ENCODE measurements around the gene PC.
"Not testable (repeated sequence)": the region's sequence is repeated elsewhere in the genome, so short reads cannot be mapped to it uniquely, and the experiment has no call there.

The PC gene

DNA sequence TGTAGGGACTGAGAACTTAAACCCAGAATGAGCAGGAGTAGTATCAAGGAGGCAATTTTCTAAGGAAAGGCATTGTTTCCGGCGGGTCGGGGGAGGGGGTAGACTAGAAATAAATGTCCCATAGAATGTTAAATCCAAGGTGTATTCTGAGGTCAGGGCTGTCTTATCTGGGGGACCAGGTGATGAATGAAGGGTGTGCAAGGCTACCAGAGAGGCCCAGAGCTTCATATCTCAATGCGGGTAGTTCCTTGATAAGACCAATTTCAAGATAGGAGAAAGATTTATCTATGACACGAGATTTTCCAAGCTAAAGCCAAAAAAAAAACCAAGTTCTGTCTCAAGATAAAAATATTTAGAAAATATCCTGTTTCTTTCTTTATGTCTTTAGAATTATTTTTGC lies 123.2 kb downstream of the PC start:
- no peak for ATAC-seq

DNA sequence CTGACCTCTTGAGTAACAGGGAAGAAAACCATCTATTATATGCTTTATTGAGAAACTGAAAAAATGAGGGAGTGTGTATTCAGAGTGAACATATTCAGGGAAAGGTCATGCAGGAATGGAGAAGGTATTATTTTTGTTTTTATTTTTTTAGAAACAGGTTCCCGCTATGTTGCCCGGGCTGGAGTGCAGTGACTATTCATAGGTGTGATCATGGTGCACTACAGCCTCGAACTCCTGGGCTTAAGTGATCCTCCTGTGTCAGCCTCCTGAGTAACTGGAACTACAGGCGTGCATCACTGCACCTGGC lies 123.7 kb downstream of the PC start:
- TF ChIP-seq, protein P1, sequence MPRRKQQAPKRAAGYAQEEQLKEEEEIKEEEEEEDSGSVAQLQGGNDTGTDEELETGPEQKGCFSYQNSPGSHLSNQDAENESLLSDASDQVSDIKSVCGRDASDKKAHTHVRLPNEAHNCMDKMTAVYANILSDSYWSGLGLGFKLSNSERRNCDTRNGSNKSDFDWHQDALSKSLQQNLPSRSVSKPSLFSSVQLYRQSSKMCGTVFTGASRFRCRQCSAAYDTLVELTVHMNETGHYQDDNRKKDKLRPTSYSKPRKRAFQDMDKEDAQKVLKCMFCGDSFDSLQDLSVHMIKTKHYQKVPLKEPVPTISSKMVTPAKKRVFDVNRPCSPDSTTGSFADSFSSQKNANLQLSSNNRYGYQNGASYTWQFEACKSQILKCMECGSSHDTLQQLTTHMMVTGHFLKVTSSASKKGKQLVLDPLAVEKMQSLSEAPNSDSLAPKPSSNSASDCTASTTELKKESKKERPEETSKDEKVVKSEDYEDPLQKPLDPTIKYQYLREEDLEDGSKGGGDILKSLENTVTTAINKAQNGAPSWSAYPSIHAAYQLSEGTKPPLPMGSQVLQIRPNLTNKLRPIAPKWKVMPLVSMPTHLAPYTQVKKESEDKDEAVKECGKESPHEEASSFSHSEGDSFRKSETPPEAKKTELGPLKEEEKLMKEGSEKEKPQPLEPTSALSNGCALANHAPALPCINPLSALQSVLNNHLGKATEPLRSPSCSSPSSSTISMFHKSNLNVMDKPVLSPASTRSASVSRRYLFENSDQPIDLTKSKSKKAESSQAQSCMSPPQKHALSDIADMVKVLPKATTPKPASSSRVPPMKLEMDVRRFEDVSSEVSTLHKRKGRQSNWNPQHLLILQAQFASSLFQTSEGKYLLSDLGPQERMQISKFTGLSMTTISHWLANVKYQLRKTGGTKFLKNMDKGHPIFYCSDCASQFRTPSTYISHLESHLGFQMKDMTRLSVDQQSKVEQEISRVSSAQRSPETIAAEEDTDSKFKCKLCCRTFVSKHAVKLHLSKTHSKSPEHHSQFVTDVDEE (CRISPR knock-in tag; IDR thresholded peaks at IDR 0.05) = no peak
- TF ChIP-seq OSR1 (CRISPR knock-in tag; IDR thresholded peaks at IDR 0.05) = no peak
- TF ChIP-seq, protein P2, sequence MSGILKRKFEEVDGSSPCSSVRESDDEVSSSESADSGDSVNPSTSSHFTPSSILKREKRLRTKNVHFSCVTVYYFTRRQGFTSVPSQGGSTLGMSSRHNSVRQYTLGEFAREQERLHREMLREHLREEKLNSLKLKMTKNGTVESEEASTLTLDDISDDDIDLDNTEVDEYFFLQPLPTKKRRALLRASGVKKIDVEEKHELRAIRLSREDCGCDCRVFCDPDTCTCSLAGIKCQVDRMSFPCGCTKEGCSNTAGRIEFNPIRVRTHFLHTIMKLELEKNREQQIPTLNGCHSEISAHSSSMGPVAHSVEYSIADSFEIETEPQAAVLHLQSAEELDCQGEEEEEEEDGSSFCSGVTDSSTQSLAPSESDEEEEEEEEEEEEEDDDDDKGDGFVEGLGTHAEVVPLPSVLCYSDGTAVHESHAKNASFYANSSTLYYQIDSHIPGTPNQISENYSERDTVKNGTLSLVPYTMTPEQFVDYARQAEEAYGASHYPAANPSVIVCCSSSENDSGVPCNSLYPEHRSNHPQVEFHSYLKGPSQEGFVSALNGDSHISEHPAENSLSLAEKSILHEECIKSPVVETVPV (CRISPR knock-in tag; IDR thresholded peaks at IDR 0.05) = no peak
- ATAC-seq = no peak

More for the DNA sequence above, 123.2 kb downstream of the PC start:
- no peak for TF ChIP-seq TCF4 (CRISPR knock-in tag; IDR thresholded peaks at IDR 0.05; ENCODE audit: borderline replicate concordance)

DNA sequence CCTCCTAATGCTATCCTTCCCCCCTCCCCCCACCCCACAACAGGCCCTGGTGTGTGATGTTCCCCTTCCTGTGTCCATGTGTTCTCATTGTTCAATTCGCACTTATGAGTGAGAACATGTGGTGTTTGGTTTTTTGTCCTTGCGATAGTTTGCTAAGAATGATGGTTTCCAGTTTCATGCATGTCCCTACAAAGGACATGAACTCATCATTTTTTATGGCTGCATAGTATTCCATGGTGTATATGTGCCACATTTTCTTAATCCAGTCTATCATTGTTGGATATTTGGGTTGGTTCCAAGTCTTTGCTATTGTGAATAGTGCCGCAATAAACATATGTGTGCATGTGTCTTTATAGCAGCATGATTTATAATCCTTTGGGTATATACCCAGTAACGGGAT lies 133.6 kb downstream of the PC start:
- ATAC-seq = not testable (repeated sequence)

DNA sequence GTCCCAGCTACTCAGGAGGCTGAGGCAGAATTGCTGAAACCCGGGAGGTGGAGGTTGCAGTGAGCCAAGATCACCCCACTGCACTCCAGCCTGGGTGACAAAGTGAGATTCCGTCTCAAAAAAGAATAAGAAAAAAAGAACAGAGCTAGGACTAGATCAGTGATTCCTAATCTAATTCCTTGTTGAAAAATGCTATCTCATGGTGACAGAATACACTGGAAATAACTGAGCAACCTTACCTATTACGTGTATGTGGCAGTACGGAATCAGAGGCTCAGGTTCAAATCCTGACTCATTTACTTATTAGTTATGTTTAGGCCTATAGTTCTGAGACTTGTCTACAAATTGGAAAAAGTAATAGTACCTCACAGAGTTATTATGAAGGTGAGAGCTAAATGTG lies 134.5 kb downstream of the PC start:
- TF ChIP-seq, protein P3, sequence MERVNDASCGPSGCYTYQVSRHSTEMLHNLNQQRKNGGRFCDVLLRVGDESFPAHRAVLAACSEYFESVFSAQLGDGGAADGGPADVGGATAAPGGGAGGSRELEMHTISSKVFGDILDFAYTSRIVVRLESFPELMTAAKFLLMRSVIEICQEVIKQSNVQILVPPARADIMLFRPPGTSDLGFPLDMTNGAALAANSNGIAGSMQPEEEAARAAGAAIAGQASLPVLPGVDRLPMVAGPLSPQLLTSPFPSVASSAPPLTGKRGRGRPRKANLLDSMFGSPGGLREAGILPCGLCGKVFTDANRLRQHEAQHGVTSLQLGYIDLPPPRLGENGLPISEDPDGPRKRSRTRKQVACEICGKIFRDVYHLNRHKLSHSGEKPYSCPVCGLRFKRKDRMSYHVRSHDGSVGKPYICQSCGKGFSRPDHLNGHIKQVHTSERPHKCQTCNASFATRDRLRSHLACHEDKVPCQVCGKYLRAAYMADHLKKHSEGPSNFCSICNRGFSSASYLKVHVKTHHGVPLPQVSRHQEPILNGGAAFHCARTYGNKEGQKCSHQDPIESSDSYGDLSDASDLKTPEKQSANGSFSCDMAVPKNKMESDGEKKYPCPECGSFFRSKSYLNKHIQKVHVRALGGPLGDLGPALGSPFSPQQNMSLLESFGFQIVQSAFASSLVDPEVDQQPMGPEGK (CRISPR knock-in tag; IDR thresholded peaks at IDR 0.05; ENCODE audit: borderline replicate concordance) = no peak
- TF ChIP-seq SNAI2 (CRISPR knock-in tag; IDR thresholded peaks at IDR 0.05) = no peak
- TF ChIP-seq, protein P2 (CRISPR knock-in tag; IDR thresholded peaks at IDR 0.05) = no peak
- TF ChIP-seq, protein P4, sequence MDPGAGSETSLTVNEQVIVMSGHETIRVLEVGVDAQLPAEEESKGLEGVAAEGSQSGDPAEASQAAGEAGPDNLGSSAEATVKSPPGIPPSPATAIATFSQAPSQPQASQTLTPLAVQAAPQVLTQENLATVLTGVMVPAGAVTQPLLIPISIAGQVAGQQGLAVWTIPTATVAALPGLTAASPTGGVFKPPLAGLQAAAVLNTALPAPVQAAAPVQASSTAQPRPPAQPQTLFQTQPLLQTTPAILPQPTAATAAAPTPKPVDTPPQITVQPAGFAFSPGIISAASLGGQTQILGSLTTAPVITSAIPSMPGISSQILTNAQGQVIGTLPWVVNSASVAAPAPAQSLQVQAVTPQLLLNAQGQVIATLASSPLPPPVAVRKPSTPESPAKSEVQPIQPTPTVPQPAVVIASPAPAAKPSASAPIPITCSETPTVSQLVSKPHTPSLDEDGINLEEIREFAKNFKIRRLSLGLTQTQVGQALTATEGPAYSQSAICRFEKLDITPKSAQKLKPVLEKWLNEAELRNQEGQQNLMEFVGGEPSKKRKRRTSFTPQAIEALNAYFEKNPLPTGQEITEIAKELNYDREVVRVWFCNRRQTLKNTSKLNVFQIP (CRISPR knock-in tag; IDR thresholded peaks at IDR 0.05; ENCODE audit: borderline replicate concordance, low read depth) = no peak
- no peak for TF ChIP-seq CSDC2 (CRISPR knock-in tag; IDR thresholded peaks at IDR 0.05)
- no peak for TF ChIP-seq ISL1 (CRISPR knock-in tag; IDR thresholded peaks at IDR 0.05)
- no peak for TF ChIP-seq ZFP30 (CRISPR knock-in tag; IDR thresholded peaks at IDR 0.05)
- no peak for TF ChIP-seq PPARA (CRISPR knock-in tag; IDR thresholded peaks at IDR 0.05; ENCODE audit: borderline replicate concordance)
- TF ChIP-seq RARB (CRISPR knock-in tag; IDR thresholded peaks at IDR 0.05) = no peak
- TF ChIP-seq ESRRG (CRISPR knock-in tag; IDR thresholded peaks at IDR 0.05) = no peak
- no peak for TF ChIP-seq TOX (CRISPR knock-in tag; IDR thresholded peaks at IDR 0.05; ENCODE audit: borderline replicate concordance)
- no peak for TF ChIP-seq ARNTL (CRISPR knock-in tag; IDR thresholded peaks at IDR 0.05; ENCODE audit: borderline replicate concordance, low read depth)
- TF ChIP-seq ZNF8 (CRISPR knock-in tag; IDR thresholded peaks at IDR 0.05) = no peak
- TF ChIP-seq, protein P5, sequence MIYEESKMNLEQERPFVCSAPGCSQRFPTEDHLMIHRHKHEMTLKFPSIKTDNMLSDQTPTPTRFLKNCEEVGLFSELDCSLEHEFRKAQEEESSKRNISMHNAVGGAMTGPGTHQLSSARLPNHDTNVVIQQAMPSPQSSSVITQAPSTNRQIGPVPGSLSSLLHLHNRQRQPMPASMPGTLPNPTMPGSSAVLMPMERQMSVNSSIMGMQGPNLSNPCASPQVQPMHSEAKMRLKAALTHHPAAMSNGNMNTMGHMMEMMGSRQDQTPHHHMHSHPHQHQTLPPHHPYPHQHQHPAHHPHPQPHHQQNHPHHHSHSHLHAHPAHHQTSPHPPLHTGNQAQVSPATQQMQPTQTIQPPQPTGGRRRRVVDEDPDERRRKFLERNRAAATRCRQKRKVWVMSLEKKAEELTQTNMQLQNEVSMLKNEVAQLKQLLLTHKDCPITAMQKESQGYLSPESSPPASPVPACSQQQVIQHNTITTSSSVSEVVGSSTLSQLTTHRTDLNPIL (CRISPR knock-in tag; IDR thresholded peaks at IDR 0.05; ENCODE audit: low read depth) = no peak
- TF ChIP-seq ZC3H10 (CRISPR knock-in tag; IDR thresholded peaks at IDR 0.05) = no peak
- TF ChIP-seq ZNF70 (CRISPR knock-in tag; IDR thresholded peaks at IDR 0.05) = no peak
- TF ChIP-seq GLIS3 (CRISPR knock-in tag; IDR thresholded peaks at IDR 0.05) = no peak
- TF ChIP-seq ZFP3 (CRISPR knock-in tag; IDR thresholded peaks at IDR 0.05) = no peak

More for the DNA sequence above, 134.5 kb downstream of the PC start:
- no peak for ATAC-seq
